HG03159 (cell line): Measurements from ENCODE around the gene NOTCH4.

ENCODE experiments used
- ATAC-seq: cut with Tn5 transposase; IDR thresholded peaks from one replicate; pipeline ENCODE4 v1.9.1; 2021; ENCODE audit warnings: mild to moderate bottlenecking, moderate library complexity; ENCODE audit not compliant: unreplicated experiment

NOTCH4 gene

GRCh38 chr6:32147401-32148132 lies 76.3 kb downstream of the NOTCH4 start:
- no peak for ATAC-seq

DNA sequence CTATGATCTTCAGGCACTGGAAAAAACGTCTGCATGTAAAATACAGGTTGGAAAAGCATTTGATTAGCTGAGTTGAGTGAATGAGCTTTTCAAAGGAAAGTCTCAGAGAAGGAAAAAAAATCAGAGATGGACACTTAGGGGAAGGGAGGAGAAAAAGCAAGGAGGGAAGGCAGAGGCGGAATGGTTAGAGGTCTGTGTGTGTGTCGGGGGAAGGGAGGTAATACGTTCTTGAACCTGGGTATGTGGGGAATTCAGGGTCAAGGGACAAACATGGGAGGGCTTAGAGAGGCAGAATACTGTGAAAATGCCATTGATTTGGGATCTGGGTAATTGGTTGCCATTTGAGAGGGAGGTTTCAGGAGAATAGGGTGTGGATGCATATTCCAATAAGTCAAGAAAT lies 77.2 kb downstream of the NOTCH4 start:
- no peak for ATAC-seq

- ATAC-seq, result no peak
Observed at GRCh38 chr6:32146287-32146686, 77.6 kb downstream of the NOTCH4 start.
